Renal cortical epithelial cell (primary cell): Measurements from ENCODE around the gene ZNF385B. TPM values are rescaled to one million over a fixed set of nuclear protein-coding genes. Genes with fewer than 3 reads are reported as not detected.
"Not testable (repeated sequence)": the region's sequence is repeated elsewhere in the genome, so short reads cannot be mapped to it uniquely, and the experiment has no call there.

Source experiments
- DNase-seq: peaks from one replicate; pipeline ENCODE4 v3.0.0-alpha.2; 2011; ENCODE audit warnings: low read depth
- total RNA-seq: library from RNA; depleted of rRNA; stranded (reverse); fragments of >200 nt; gene quantifications from 2 replicates; pipeline ENCODE4 v1.2.3, GENCODE V29; 2014

Gene ZNF385B
- total RNA-seq, 1 donor from 2014 or later: 1.1 TPM

DNA sequence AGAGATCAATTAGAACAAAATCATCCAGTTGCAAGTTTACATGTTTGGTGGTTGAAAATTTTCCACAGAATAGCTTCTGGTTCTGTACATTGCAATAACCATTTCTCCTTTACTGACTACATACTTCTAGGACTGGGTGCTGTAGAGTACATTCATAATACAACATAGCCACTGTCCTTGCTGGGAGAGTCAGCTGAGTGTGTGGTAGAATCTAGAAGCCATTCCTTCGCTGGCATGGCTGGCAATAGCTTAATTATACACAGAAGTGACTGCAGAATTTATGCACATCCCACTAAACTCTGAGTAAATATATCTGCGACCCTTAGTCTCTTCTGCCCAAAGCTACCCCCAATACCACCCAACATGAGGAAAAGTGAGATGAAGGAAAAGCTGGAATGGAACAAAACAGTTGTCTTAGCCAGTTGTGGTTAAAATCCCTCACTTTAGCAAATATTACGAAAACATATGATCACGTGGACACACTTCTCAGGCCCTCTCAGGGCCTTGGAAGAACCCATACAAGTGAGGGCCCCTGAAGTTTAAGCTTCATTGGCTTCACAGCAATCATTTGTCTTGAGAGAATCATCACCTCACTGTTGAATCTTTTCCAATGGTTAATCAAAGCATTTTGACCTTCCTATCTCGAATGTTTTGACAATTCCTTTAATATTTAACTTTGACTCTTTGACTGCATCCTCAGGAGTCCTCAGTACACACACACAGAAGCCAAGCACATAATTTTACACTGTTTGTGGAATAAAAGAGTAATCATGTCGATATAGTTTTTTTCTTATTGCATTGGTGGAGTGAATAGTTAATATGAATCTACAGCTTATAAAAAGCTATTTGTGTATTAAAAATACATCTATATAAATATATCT is 225.1 kb downstream of the ZNF385B start:
- peak; percentile 96 for DNase-seq

DNA sequence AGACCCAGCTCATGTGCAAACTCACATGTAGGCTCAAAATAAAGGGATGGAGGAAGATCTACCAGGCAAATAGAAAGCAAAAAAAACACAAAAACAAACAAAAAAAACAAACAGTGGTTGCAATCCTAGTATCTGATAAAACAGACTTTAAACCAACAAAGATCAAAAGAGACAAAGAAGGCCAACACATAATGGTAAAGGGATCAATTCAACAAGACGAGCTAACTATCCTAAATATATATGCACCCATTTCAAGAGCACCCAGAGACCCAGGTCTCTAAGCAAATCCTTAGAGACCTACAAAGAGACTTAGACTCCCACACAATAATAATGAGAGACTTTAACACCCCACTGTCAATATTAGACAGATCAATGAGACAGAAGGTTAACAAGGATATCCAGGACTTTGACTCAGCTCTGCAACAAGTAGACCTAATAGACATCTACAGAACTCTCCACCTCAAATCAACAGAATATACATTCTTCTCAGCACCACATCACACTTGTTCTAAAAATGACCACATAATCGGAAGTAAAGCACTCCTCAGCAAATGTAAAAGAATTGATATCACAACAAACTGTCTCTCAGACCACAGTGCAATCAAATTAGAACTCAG is 229.5 kb downstream of the ZNF385B start:
- DNase-seq: peak; percentile 30

- DNase-seq: not testable (repeated sequence)
These were observed 231.6 kb downstream of the ZNF385B start for GRCh38 chr2:179629776-179630175.

DNA sequence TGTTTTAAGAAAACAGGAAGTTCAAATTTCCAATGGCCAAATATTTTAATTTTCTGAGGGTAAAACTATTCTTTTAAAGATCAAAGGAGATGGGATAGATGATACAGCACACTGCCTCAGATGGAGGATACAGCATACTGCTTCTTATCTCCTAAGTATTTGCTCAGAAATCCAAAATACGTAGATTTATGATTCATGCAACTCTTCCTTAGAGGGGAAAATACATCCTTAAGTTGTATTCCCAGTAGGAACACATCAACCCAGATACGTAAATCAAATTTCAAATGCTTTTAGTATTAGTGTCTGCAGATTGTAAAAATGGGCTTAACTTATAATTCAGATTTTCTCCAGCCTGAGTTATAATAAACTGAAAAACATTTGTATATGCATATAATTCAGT is 235.2 kb downstream of the ZNF385B start:
- no peak for DNase-seq

GRCh38 chr2:179622635-179623300 is 238.6 kb downstream of the ZNF385B start:
- no peak for DNase-seq

DNA sequence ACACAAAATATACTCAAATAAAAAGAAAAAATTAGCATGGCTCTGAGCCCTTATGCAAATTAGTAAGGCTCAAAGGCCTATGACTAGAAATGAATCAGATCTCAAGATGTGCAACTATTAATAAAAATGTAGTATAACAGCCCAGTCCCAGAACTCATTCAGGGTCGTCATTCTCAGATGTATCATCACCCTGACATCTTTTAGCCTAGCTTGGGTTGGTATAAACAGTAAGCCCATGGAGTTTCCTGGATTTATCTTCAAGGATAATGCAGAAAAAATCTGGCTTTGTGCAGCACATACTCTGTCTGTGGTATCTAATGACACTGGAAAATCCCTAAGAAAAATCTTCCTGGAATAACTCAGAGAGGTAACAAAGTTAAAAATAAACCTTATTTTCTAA is 239.3 kb downstream of the ZNF385B start:
- no peak for DNase-seq

- DNase-seq: no peak
These were observed 241.4 kb downstream of the ZNF385B start for GRCh38 chr2:179619947-179620467.

DNA sequence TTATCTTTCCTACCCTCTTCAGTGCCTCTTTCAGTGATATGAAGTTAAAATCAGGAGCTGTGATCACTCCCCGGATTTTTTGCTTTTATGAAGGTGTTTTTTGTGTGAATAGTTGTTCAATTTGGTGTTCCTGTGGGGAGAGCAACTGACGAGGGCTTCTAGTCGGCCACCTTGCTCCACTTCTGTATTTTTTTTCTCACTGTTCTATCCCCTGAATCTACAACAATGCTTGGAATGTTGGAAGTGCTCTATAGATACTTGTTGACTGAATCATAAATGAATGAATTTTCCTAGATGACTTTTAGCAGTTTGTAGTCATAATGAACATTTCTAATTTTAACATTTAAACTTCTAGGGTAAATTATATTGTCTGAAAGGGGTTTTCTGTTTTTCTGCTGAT is 247.3 kb downstream of the ZNF385B start:
- DNase-seq: no peak

- peak; percentile 47 for DNase-seq
These were observed 247.7 kb downstream of the ZNF385B start for GRCh38 chr2:179613701-179614100.

DNA sequence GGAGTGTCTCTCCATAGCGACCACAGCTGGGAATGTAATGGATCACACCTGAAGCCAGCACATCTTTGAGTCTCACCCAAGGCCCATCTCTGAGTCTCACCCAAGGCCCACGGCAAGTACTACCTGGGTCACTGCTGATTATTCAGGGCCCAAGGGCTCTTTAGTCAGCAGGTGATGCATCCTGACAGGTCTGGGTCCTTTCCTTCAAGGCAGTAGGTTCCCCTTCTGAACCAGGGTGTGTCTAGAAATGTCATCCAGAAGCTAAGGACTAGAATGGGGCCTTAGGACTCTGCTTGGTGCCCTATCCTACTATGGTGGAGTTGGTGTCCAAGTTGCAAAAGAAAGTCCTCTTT is 248.1 kb downstream of the ZNF385B start:
- DNase-seq: no peak

DNA sequence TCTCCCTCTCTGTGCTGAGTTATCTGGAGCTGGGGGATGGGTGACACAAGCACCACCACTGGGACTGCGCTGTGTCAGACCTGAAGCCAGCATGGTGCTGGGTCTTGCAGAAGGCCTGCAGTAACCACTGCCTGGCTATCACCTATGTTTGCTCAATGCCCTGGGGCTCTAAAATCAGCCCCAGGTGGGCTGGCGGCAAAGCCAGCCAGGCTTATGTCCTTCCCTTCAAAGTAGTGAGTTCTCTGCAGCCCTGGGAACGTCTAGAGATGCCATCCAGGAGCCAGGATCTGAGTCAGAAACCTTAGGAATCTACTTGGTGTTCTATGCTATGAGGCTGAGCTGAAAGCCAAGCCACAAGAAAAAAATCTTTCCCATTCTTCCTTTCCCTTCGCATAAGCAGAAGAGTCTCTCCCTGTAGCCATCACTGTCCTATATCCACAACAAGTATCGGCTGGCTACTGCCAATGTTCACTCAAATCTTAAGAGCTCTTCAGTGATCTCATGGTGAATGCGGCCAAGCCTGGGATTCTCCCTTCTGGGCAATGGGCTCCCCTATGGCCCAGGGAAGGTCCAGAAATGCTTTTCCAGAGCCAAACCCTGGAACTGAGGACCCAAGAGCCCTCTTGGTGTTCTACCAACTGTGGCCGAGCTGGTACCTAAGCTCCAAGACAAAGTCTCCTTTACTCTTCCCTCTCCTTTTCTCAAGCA is 248.7 kb downstream of the ZNF385B start:
- DNase-seq: no peak

DNA sequence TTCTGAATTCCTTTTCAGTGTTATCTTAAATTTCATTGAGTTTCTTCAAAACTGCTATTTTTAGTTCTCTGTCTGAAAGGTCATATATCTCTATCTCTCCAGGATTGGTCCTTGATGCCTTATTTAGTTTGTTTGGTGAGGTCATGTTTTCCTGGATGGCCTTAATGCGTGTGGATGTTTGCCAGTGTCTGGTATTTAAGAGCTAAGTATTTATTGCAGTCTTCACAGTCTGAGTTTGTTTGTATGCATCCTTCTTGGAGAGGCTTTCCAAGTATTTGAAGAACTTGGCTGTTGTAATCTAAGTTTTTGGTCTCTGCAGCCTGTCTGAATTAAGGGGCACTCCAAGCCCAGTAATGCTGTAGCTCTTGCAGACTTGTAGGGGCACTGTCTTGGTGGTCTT is 249.3 kb downstream of the ZNF385B start:
- DNase-seq: no peak

DNA sequence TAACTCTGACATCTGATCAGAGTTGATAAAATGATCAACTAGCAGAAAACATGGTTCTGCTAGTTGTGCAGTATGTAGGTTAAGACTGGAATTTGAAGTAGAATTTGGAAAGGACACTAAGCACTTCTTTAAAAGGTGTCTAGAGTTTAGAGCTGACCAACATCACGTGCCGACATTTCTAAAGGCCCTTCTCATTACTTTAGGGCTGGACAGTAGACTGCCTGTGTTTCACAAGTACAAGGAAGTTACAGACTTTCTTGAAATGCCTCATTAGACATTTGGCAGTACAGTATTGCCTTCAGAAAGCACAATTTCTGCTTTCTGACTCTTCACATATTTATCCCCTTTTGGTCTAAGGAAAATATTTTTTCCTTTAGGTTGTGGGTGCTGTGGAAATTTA is 255.3 kb downstream of the ZNF385B start:
- DNase-seq: peak; percentile 73

DNA sequence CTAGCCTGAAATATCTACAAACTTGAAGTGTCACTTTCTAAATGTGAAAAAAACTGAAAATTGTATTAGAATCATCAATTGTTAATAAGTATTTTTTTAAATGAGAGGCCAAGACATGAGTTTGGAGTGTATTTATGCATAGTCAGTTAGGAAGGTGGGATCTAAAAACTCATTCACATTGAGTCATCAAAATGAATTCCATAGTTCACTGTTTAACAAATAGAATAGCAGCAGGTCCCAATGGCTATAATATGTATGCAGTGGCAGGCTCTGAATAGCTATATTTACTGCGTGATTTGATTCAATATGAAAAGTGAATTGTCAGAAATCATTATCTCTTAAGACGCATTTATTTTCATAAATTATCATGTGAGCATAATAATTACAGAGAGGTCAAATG is 256.1 kb downstream of the ZNF385B start:
- DNase-seq: peak; percentile 49

- no peak for DNase-seq
These were observed 256.8 kb downstream of the ZNF385B start for GRCh38 chr2:179604598-179604997.

GRCh38 chr2:179602452-179602851 is 259.0 kb downstream of the ZNF385B start:
- DNase-seq: no peak

GRCh38 chr2:179596018-179596417 is 265.4 kb downstream of the ZNF385B start:
- peak; percentile 83 for DNase-seq

DNA sequence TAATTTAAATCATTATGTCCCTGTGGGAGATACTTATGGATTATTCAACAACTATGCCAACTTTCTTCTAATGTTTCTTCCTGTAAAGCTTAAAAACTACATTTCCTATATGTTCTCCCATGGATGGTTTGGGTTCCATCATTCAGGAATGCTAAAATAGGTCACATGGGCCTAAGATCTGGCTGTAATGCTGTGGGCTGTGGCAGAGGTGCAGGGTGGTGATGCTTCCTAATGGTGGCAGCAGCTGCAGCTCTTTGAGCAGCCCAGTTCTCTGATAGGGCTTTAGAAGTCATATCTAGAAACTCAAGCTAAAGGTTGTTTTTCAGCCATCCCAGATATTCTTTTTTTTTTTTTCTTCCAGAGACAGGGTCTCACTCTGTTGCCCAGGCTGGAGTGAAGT is 266.1 kb downstream of the ZNF385B start:
- DNase-seq: no peak

- DNase-seq: no peak
These were observed 266.9 kb downstream of the ZNF385B start for GRCh38 chr2:179594268-179595112.

DNA sequence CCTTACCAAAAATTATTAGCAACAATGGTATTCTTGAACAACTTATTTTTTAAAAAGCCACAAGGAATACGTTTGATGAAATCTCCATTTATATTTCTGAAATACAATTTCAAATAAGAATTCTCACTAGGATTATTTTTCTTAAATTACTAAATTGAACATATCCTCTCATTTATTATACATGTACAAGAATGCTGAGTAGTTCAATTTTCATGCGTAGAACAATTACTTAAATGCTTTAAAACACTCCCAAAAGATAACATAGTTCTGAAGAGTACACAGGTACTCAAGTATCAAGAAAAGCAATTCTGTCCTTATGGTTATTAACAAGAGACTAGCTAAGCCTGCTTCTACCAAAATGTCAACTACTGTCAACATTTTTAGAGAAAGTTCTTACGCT is 268.1 kb downstream of the ZNF385B start:
- DNase-seq: no peak
